HEK293 (cell line): ENCODE measurements around the gene CCDC187.

Source experiments
- REST ChIP-seq: fragments of 450-650 bp; formaldehyde crosslinking; IDR thresholded peaks from 2 replicates; pipeline ENCODE4 v1.5.1; 2016; ENCODE audit warnings: missing biosample characterization, missing genetic modification characterization
- ZBTB7A ChIP-seq: fragments of 450-650 bp; formaldehyde crosslinking; IDR thresholded peaks from 2 replicates; pipeline ENCODE4 v1.5.1; 2016; ENCODE audit warnings: low read depth, missing biosample characterization, missing genetic modification characterization
- ZFHX2 ChIP-seq: fragments of 450-650 bp; formaldehyde crosslinking; conservative IDR thresholded peaks from 2 replicates; pipeline ENCODE4 v1.5.1; 2016; ENCODE audit warnings: missing biosample characterization, missing genetic modification characterization
- ZNF133 ChIP-seq: fragments of 450-650 bp; formaldehyde crosslinking; IDR thresholded peaks from 2 replicates; pipeline ENCODE4 v1.5.1; 2016; ENCODE audit warnings: missing biosample characterization, missing genetic modification characterization
- TF ChIP-seq, protein P1 (sequence below): fragments of 450-650 bp; formaldehyde crosslinking; IDR thresholded peaks from 2 replicates; pipeline ENCODE4 v1.5.1; 2016; ENCODE audit warnings: missing biosample characterization, missing genetic modification characterization

DNA sequence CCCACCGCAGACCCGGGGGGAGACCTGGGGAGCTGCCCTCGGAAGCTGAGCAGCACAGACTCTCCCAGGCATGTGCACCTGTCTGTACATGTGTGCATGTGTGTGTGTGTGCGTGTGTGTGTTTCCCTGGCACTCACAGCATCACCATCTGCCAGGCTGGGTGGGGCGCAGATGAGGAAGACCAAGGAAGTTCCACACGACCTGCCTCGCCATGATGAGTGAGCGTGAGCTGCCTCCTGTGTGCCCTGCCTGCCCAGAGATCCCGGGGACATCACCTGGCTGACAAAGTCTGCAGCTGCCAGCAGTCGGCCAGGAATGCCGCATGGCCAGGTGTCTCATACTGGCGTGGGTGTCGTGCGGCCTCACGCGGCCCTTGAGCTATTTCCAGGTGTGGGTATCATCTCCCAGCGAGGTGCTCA lies 19.5 kb upstream of the CCDC187 start:
- TF ChIP-seq ZFHX2 (tag by site-specific recombination) (no peak), ZBTB7A (tag by site-specific recombination) (no peak), ZNF133 (no peak), REST (no peak)
- TF ChIP-seq, protein P1, sequence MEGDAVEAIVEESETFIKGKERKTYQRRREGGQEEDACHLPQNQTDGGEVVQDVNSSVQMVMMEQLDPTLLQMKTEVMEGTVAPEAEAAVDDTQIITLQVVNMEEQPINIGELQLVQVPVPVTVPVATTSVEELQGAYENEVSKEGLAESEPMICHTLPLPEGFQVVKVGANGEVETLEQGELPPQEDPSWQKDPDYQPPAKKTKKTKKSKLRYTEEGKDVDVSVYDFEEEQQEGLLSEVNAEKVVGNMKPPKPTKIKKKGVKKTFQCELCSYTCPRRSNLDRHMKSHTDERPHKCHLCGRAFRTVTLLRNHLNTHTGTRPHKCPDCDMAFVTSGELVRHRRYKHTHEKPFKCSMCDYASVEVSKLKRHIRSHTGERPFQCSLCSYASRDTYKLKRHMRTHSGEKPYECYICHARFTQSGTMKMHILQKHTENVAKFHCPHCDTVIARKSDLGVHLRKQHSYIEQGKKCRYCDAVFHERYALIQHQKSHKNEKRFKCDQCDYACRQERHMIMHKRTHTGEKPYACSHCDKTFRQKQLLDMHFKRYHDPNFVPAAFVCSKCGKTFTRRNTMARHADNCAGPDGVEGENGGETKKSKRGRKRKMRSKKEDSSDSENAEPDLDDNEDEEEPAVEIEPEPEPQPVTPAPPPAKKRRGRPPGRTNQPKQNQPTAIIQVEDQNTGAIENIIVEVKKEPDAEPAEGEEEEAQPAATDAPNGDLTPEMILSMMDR (tag by site-specific recombination): no peak
